A673 (cell line): ENCODE measurements around the gene SGPP1. TPM values are rescaled to one million over a fixed set of nuclear protein-coding genes. Genes with fewer than 3 reads are reported as not detected.

Experiments
- BruUV-seq: library from RNA; stranded (reverse); fragments of 400-500 nt; replicated peaks from 2 replicates; lab custom pipeline; 2021; lab: Mats Ljungman, UMichigan
- CTCF ChIA-PET: fragments of 300-600 bp; sonication (Branson Sonifier 250); formaldehyde crosslinking; loops from one replicate; lab custom pipeline; 2022; ENCODE audit warnings: antibody characterized with exemption; lab: Charles Lee
- POLR2A ChIA-PET: fragments of 300-600 bp; sonication (Branson Sonifier 250); formaldehyde crosslinking; loops from one replicate; lab custom pipeline; 2022; ENCODE audit warnings: antibody characterized with exemption; ENCODE audit not compliant: low non-redundant PET; lab: Charles Lee
- DNase-seq: peaks from one replicate; pipeline ENCODE4 v3.0.0-alpha.2; 2015; ENCODE audit warnings: low spot score
- H3K27ac ChIP-seq: fragments of 200-600 bp; sonication (generic); 2 replicates; pipeline ENCODE4 v1.5.1; 2016; ENCODE audit warnings: mixed run types, low read depth, mild to moderate bottlenecking, mixed read lengths, antibody characterized with exemption, low read length; ENCODE audit not compliant: poor library complexity, severe bottlenecking
- H3K27me3 ChIP-seq: fragments of 200-600 bp; sonication (generic); replicated peaks from 2 replicates; pipeline ENCODE4 v1.6.1; 2017; ENCODE audit warnings: mixed run types, low read depth, mild to moderate bottlenecking, mixed read lengths, antibody characterized with exemption, low read length; ENCODE audit not compliant: insufficient read depth, poor library complexity
- H3K36me3 ChIP-seq: fragments of 200-600 bp; sonication (generic); 2 replicates; pipeline ENCODE4 v1.6.1; 2016; ENCODE audit warnings: mixed run types, mild to moderate bottlenecking, mixed read lengths, antibody characterized with exemption, low read length; ENCODE audit not compliant: insufficient read depth, poor library complexity, severe bottlenecking
- H3K4me1 ChIP-seq: fragments of 200-600 bp; sonication (generic); 2 replicates; pipeline ENCODE4 v1.6.1; 2017; ENCODE audit warnings: mixed run types, mild to moderate bottlenecking, mixed read lengths, antibody characterized with exemption, low read length; ENCODE audit not compliant: insufficient read depth, poor library complexity, severe bottlenecking
- H3K4me3 ChIP-seq: fragments of 200-600 bp; sonication (generic); 2 replicates; pipeline ENCODE4 v1.5.1; 2016; ENCODE audit warnings: low read depth, mixed run types, mild to moderate bottlenecking, mixed read lengths, low read length; ENCODE audit not compliant: poor library complexity, severe bottlenecking
- H3K9me3 ChIP-seq: fragments of 200-600 bp; sonication (generic); 2 replicates; pipeline ENCODE4 v1.6.1; 2016; ENCODE audit warnings: mixed run types, low read depth, mild to moderate bottlenecking, mixed read lengths, antibody characterized with exemption, low read length; ENCODE audit not compliant: poor library complexity, severe bottlenecking
- CTCF ChIP-seq: fragments of 300-800, 200-600 bp; sonication (generic); conservative IDR thresholded peaks from 2 replicates; pipeline ENCODE4 v1.5.1; 2017; ENCODE audit warnings: low read depth, mild to moderate bottlenecking, antibody characterized with exemption, low read length, moderate library complexity, mixed read lengths
- EZH2 ChIP-seq: fragments of 200-600 bp; sonication (generic); IDR thresholded peaks from 2 replicates; pipeline ENCODE4 v1.6.1; 2017; ENCODE audit warnings: borderline replicate concordance, low read depth, mild to moderate bottlenecking, mixed read lengths, antibody characterized with exemption, low read length; ENCODE audit not compliant: poor library complexity, severe bottlenecking
- intact Hi-C: fragments of 100-400 bp; cut with micrococcal nuclease; formaldehyde crosslinking; loops from one replicate; pipeline ENCODE4 v1.10.0; 2022; ENCODE audit not compliant: unreplicated experiment
- total RNA-seq: library from RNA; stranded (reverse); gene quantifications from 2 replicates; pipeline ENCODE4 v1.2.3, GENCODE V29; 2021

SGPP1 gene
- total RNA-seq, 1 experiment from 2014 or later: 13.5 TPM

- H3K27me3 ChIP-seq: no peaks in the 10 kb centered on the region
- DNase-seq: no peak
- H3K36me3 ChIP-seq: no peaks in the 10 kb centered on the region
- H3K27ac ChIP-seq: no peak overlapping the region
- no peaks in the 10 kb centered on the region for H3K9me3 ChIP-seq
- TF ChIP-seq CTCF: no peak
- TF ChIP-seq EZH2: no peak
- BruUV-seq: no TSS peak
- ChIA-PET CTCF (no interaction called here), POLR2A (interaction anchor here (0.7 kb wide), 1 partner anchor 160 kb away, joined by 4 read pairs; no protein-coding TSS in a partner anchor)
- no peaks in the 10 kb centered on the region for H3K4me1 ChIP-seq
- intact Hi-C loops: no loop called here
- H3K4me3 ChIP-seq: no peak overlapping the region
Observed at GRCh38 chr14:63692310-63693020, 35.4 kb downstream of the SGPP1 start.

- TF ChIP-seq CTCF (no peak), EZH2 (no peak)
- no TSS peak for BruUV-seq
- Histone ChIP-seq H3K27me3 (no peaks in the 10 kb centered on the region), H3K36me3 (no peaks in the 10 kb centered on the region), H3K9me3 (no peaks in the 10 kb centered on the region), H3K27ac (no peak overlapping the region), H3K4me1 (no peaks in the 10 kb centered on the region), H3K4me3 (no peak overlapping the region)
- intact Hi-C loops: no loop called here
- ChIA-PET POLR2A (no interaction called here), CTCF (no interaction called here)
- no peak for DNase-seq
Observed at GRCh38 chr14:63689132-63689531, 38.7 kb downstream of the SGPP1 start.

GRCh38 chr14:63686926-63687325, 40.9 kb downstream of the SGPP1 start:
- no peak overlapping the region for H3K4me3 ChIP-seq
- no peaks in the 10 kb centered on the region for H3K4me1 ChIP-seq
- DNase-seq: no peak
- H3K9me3 ChIP-seq: no peaks in the 10 kb centered on the region
- ChIA-PET POLR2A (no interaction called here), CTCF (no interaction called here)
- no peaks in the 10 kb centered on the region for H3K27me3 ChIP-seq
- no peak for TF ChIP-seq EZH2
- TF ChIP-seq CTCF: no peak
- intact Hi-C loops: no loop called here
- H3K27ac ChIP-seq: no peak overlapping the region
- no TSS peak for BruUV-seq
- no peaks in the 10 kb centered on the region for H3K36me3 ChIP-seq
